HepG2 (cell line): ENCODE measurements around the gene EEF1A1. TPM values are rescaled to one million over a fixed set of nuclear protein-coding genes. Genes with fewer than 3 reads are reported as not detected.
A peak's percentile ranks its signal among the peaks of the same experiment; 100 is the strongest.

ENCODE experiments used
- FOXC1 ChIP-seq: sonication (generic); formaldehyde crosslinking; IDR thresholded peaks from 2 replicates; pipeline ENCODE4 v1.8.0; 2022; ENCODE audit warnings: mild to moderate bottlenecking, missing genetic modification reagents, borderline replicate concordance
- HNF4A ChIP-seq: sonication (generic); formaldehyde crosslinking; IDR thresholded peaks from 2 replicates; pipeline ENCODE4 v1.4.0; 2020; ENCODE audit warnings: missing genetic modification reagents
- JUNB ChIP-seq: sonication (generic); formaldehyde crosslinking; IDR thresholded peaks from 2 replicates; pipeline ENCODE4 v1.8.0; 2022; ENCODE audit warnings: missing genetic modification reagents, mild to moderate bottlenecking, borderline replicate concordance
- REL ChIP-seq: sonication (generic); formaldehyde crosslinking; conservative IDR thresholded peaks from 2 replicates; pipeline ENCODE4 v1.8.0; 2022; ENCODE audit warnings: mild to moderate bottlenecking, missing genetic modification reagents, moderate library complexity
- ZNF230 ChIP-seq: sonication (generic); formaldehyde crosslinking; IDR thresholded peaks from 2 replicates; pipeline ENCODE4 v1.4.0; 2020; ENCODE audit warnings: mild to moderate bottlenecking, missing genetic modification reagents
- ZNF326 ChIP-seq: sonication (generic); formaldehyde crosslinking; IDR thresholded peaks from 2 replicates; pipeline ENCODE4 v1.4.0; 2020; ENCODE audit warnings: missing genetic modification reagents, borderline replicate concordance
- ZNF567 ChIP-seq: sonication (generic); formaldehyde crosslinking; IDR thresholded peaks from 2 replicates; pipeline ENCODE4 v1.8.1; 2023; ENCODE audit warnings: mild to moderate bottlenecking, missing genetic modification reagents, borderline replicate concordance
- ZNF678 ChIP-seq: sonication (generic); formaldehyde crosslinking; IDR thresholded peaks from 2 replicates; pipeline ENCODE4 v1.4.0; 2020; ENCODE audit warnings: mild to moderate bottlenecking, missing genetic modification reagents
- polyA plus RNA-seq, 8 experiments: library from polyadenylated mRNA; depleted of rRNA in 3 of 8; stranded (reverse) in 7 of 8; unstranded in 1 of 8; fragments of >200 nt; fragmentation: Illumina TruSeq in 4 of 8; extraction: Trizol in 4 of 8; gene quantifications; 2 replicates each; pipeline versions ENCODE4 v1.2.1 to v1.2.3, GENCODE V29; 2011 to 2016; ENCODE audit warnings: low read depth in 4 of 8, missing spikeins in 1 of 8, mixed read lengths in 1 of 8; ENCODE audit not compliant: insufficient read depth in 1 of 8
- total RNA-seq, 5 experiments: library from RNA; depleted of rRNA; stranded (reverse); fragments of >200 nt; fragmentation: Illumina TruSeq; extraction: Trizol; gene quantifications; 2 replicates each; pipeline ENCODE4 v1.2.3, GENCODE V29; 2016; ENCODE audit warnings: low read depth in 1 of 5
- TF ChIP-seq, protein P1 (sequence below): IDR thresholded peaks from 2 replicates; pipeline ENCODE4 v1.6.1; 2016; ENCODE audit warnings: missing genetic modification reagents, missing compliant biosample characterization
- TF ChIP-seq, protein P2 (sequence below): sonication (generic); formaldehyde crosslinking; IDR thresholded peaks from 2 replicates; pipeline ENCODE4 v1.4.0; 2020; ENCODE audit warnings: missing genetic modification reagents
- TF ChIP-seq, protein P3 (sequence below): sonication (generic); formaldehyde crosslinking; IDR thresholded peaks from 2 replicates; pipeline ENCODE4 v1.5.0; 2020; ENCODE audit warnings: missing genetic modification reagents
- TF ChIP-seq, protein P4 (sequence below): sonication (generic); formaldehyde crosslinking; IDR thresholded peaks from 2 replicates; pipeline ENCODE4 v1.4.0; 2020; ENCODE audit warnings: mild to moderate bottlenecking, missing genetic modification reagents
- TF ChIP-seq, protein P5 (sequence below): sonication (generic); formaldehyde crosslinking; IDR thresholded peaks from 2 replicates; pipeline ENCODE4 v1.4.0; 2020; ENCODE audit warnings: missing genetic modification reagents
- TF ChIP-seq, protein P6 (sequence below): sonication (generic); formaldehyde crosslinking; IDR thresholded peaks from 2 replicates; pipeline ENCODE4 v1.4.0; 2020; ENCODE audit warnings: mild to moderate bottlenecking, low read depth, missing genetic modification reagents
- TF ChIP-seq, protein P7 (sequence below): IDR thresholded peaks from 2 replicates; pipeline ENCODE4 v1.6.1; 2016; ENCODE audit warnings: control low read depth
- TF ChIP-seq, protein P8 (sequence below): sonication (generic); formaldehyde crosslinking; IDR thresholded peaks from 2 replicates; pipeline ENCODE4 v1.8.0; 2022; ENCODE audit warnings: mild to moderate bottlenecking, missing genetic modification reagents; ENCODE audit not compliant: insufficient replicate concordance

The EEF1A1 gene
- total and polyA plus RNA-seq, 2 of the 13 experiments (the other 11 are each of a cell fraction or from before 2014, with no cell fraction given): 13,726 to 17,172 TPM

DNA sequence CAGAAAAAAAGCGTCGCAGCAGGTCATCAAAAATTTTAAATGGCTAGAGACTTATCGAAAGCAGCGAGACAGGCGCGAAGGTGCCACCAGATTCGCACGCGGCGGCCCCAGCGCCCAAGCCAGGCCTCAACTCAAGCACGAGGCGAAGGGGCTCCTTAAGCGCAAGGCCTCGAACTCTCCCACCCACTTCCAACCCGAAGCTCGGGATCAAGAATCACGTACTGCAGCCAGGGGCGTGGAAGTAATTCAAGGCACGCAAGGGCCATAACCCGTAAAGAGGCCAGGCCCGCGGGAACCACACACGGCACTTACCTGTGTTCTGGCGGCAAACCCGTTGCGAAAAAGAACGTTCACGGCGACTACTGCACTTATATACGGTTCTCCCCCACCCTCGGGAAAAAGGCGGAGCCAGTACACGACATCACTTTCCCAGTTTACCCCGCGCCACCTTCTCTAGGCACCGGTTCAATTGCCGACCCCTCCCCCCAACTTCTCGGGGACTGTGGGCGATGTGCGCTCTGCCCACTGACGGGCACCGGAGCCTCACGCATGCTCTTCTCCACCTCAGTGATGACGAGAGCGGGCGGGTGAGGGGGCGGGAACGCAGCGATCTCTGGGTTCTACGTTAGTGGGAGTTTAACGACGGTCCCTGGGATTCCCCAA, at the start of gene EEF1A1 (continued):
- TF ChIP-seq, protein P1, sequence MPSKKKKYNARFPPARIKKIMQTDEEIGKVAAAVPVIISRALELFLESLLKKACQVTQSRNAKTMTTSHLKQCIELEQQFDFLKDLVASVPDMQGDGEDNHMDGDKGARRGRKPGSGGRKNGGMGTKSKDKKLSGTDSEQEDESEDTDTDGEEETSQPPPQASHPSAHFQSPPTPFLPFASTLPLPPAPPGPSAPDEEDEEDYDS (CRISPR knock-in tag): peak; percentile 98
- TF ChIP-seq, protein P2, sequence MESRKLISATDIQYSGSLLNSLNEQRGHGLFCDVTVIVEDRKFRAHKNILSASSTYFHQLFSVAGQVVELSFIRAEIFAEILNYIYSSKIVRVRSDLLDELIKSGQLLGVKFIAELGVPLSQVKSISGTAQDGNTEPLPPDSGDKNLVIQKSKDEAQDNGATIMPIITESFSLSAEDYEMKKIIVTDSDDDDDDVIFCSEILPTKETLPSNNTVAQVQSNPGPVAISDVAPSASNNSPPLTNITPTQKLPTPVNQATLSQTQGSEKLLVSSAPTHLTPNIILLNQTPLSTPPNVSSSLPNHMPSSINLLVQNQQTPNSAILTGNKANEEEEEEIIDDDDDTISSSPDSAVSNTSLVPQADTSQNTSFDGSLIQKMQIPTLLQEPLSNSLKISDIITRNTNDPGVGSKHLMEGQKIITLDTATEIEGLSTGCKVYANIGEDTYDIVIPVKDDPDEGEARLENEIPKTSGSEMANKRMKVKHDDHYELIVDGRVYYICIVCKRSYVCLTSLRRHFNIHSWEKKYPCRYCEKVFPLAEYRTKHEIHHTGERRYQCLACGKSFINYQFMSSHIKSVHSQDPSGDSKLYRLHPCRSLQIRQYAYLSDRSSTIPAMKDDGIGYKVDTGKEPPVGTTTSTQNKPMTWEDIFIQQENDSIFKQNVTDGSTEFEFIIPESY (CRISPR knock-in tag): no peak; the same call in 1 of the 2 replicates
- TF ChIP-seq JUNB (CRISPR knock-in tag) (peak; percentile 51; the same call in 1 of the 2 replicates), HNF4A (CRISPR knock-in tag) (peak; percentile 29; the same call in 1 of the 2 replicates), ZNF326 (CRISPR knock-in tag) (no peak), ZNF567 (CRISPR knock-in tag) (peak; percentile 62; the same call in 1 of the 2 replicates), REL (CRISPR knock-in tag) (peak; percentile 49; the same call in 1 of the 2 replicates), ZNF230 (CRISPR knock-in tag) (0 out of 2 replicates have a peak, but pooled peaks have one; percentile 48), FOXC1 (CRISPR knock-in tag) (peak; percentile 92), ZNF678 (CRISPR knock-in tag) (peak; percentile 89; the same call in 1 of the 2 replicates)
- TF ChIP-seq, protein P3, sequence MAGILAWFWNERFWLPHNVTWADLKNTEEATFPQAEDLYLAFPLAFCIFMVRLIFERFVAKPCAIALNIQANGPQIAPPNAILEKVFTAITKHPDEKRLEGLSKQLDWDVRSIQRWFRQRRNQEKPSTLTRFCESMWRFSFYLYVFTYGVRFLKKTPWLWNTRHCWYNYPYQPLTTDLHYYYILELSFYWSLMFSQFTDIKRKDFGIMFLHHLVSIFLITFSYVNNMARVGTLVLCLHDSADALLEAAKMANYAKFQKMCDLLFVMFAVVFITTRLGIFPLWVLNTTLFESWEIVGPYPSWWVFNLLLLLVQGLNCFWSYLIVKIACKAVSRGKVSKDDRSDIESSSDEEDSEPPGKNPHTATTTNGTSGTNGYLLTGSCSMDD (CRISPR knock-in tag): 0 out of 2 replicates have a peak, but pooled peaks have one; percentile 41
- TF ChIP-seq, protein P4, sequence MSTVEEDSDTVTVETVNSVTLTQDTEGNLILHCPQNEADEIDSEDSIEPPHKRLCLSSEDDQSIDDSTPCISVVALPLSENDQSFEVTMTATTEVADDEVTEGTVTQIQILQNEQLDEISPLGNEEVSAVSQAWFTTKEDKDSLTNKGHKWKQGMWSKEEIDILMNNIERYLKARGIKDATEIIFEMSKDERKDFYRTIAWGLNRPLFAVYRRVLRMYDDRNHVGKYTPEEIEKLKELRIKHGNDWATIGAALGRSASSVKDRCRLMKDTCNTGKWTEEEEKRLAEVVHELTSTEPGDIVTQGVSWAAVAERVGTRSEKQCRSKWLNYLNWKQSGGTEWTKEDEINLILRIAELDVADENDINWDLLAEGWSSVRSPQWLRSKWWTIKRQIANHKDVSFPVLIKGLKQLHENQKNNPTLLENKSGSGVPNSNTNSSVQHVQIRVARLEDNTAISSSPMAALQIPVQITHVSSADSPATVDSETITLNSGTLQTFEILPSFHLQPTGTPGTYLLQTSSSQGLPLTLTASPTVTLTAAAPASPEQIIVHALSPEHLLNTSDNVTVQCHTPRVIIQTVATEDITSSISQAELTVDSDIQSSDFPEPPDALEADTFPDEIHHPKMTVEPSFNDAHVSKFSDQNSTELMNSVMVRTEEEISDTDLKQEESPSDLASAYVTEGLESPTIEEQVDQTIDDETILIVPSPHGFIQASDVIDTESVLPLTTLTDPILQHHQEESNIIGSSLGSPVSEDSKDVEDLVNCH (CRISPR knock-in tag): no peak
- TF ChIP-seq, protein P5, sequence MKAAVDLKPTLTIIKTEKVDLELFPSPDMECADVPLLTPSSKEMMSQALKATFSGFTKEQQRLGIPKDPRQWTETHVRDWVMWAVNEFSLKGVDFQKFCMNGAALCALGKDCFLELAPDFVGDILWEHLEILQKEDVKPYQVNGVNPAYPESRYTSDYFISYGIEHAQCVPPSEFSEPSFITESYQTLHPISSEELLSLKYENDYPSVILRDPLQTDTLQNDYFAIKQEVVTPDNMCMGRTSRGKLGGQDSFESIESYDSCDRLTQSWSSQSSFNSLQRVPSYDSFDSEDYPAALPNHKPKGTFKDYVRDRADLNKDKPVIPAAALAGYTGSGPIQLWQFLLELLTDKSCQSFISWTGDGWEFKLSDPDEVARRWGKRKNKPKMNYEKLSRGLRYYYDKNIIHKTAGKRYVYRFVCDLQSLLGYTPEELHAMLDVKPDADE (CRISPR knock-in tag): peak; percentile 82; the same call in 1 of the 2 replicates
- TF ChIP-seq, protein P6, sequence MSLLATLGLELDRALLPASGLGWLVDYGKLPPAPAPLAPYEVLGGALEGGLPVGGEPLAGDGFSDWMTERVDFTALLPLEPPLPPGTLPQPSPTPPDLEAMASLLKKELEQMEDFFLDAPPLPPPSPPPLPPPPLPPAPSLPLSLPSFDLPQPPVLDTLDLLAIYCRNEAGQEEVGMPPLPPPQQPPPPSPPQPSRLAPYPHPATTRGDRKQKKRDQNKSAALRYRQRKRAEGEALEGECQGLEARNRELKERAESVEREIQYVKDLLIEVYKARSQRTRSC: peak; percentile 79; the same call in 1 of the 2 replicates
- TF ChIP-seq, protein P7, sequence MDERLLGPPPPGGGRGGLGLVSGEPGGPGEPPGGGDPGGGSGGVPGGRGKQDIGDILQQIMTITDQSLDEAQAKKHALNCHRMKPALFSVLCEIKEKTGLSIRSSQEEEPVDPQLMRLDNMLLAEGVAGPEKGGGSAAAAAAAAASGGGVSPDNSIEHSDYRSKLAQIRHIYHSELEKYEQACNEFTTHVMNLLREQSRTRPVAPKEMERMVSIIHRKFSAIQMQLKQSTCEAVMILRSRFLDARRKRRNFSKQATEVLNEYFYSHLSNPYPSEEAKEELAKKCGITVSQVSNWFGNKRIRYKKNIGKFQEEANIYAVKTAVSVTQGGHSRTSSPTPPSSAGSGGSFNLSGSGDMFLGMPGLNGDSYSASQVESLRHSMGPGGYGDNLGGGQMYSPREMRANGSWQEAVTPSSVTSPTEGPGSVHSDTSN (CRISPR knock-in tag): peak; percentile 41; the same call in 1 of the 2 replicates
- TF ChIP-seq, protein P8, sequence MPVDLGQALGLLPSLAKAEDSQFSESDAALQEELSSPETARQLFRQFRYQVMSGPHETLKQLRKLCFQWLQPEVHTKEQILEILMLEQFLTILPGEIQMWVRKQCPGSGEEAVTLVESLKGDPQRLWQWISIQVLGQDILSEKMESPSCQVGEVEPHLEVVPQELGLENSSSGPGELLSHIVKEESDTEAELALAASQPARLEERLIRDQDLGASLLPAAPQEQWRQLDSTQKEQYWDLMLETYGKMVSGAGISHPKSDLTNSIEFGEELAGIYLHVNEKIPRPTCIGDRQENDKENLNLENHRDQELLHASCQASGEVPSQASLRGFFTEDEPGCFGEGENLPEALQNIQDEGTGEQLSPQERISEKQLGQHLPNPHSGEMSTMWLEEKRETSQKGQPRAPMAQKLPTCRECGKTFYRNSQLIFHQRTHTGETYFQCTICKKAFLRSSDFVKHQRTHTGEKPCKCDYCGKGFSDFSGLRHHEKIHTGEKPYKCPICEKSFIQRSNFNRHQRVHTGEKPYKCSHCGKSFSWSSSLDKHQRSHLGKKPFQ: peak; percentile 88
